Measurements from ENCODE around the gene AEBP2. TPM values are rescaled to one million over a fixed set of nuclear protein-coding genes. Genes with fewer than 3 reads are reported as not detected.
"Not testable (repeated sequence)": the region's sequence is repeated elsewhere in the genome, so short reads cannot be mapped to it uniquely, and the experiment has no call there.

AEBP2 gene
- total and polyA plus RNA-seq, 7 donors = 7.8 to 52.8 (median 28.4) TPM

DNA sequence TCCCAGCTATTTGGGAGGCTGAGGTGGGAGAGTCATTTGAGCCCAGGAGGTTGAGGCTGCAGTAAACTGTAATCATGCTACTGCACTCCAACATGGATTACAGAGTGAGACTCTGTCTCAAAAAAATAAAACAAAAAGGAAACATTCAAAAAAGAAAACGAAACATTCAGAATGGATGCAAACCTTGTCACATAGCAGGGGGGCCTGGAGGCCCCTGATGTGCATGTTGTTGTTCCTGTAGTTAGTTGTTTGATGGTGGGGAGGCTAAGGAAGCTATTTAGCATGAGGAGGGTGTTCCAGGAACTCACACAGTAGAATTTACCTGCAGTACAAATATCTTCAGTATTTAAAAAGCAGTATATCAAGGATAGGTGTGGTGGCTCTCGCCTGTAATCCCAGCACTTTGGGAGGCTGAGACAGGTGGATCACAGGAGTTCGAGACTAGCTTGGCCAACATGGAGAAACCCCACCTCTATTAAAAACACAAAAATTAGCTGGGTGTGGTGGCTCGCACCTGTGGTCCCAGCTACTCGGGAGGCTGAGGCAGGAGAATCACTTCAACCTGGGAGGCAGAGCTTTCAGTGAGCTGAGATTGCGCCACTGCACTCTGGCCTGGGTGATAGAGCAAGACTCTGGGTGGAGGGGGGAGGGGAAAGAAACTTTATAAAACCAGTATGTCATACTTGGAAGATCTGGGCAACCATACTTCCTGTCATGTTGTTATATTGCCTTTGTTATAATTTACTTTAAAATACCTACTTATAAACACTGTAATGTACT, 17.6 kb upstream of the AEBP2 start:
- DNase-seq = no peak
- Histone ChIP-seq H3K4me3 (no peak overlapping the region), H3K4me1 (no peaks in the 10 kb centered on the region), H3K27ac (no peak overlapping the region), H3K36me3 (no peaks in the 10 kb centered on the region), H3K27me3 (no peaks in the 10 kb centered on the region), H3K9me3 (no peaks in the 10 kb centered on the region)
- TF ChIP-seq EP300 (IDR thresholded peaks at IDR 0.05) (no peak), POLR2AphosphoS5 (IDR thresholded peaks at IDR 0.05) (no peak)
- 77 to 81% methylated on average over 6 of the region's 6 CpGs for WGBS, 2 donors
- intact Hi-C loops (cut with DNase I) = no loop called here

GRCh38 chr12:19423166-19423930, 15.9 kb upstream of the AEBP2 start:
- no peak for DNase-seq
- H3K27ac ChIP-seq = no peak overlapping the region
- intact Hi-C loops (cut with DNase I) = no loop called here
- no peaks in the 10 kb centered on the region for H3K4me1 ChIP-seq
- 91 to 94% methylated on average over 12 of the region's 12 CpGs for WGBS, 2 donors
- no peaks in the 10 kb centered on the region for H3K9me3 ChIP-seq
- no peaks in the 10 kb centered on the region for H3K36me3 ChIP-seq
- H3K27me3 ChIP-seq = no peaks in the 10 kb centered on the region
- H3K4me3 ChIP-seq = no peak overlapping the region
- no peak for TF ChIP-seq POLR2A (IDR thresholded peaks at IDR 0.05)
- no peak for TF ChIP-seq EP300 (IDR thresholded peaks at IDR 0.05)
- no peak for TF ChIP-seq CTCF (IDR thresholded peaks at IDR 0.05)
- no peak for TF ChIP-seq POLR2AphosphoS5 (IDR thresholded peaks at IDR 0.05)

DNA sequence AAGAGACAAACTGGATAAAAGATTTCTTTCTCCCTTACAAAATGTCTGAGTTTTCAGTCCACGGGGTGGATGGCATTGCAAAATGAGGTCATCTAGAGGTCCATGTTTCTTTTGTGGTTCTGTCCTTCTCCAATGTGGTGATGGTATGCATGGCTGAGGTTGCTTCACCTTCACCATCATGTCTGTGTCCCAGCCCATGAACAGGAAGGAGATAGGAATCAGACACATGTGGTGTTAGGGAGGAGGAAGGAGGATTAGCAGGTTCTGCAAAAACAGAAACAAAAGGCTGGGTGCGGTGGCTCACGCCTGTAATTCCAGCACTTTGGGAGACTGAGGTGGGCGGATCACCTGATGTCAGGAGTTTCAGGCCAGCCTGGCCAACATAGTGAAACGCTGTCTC, 11.0 kb upstream of the AEBP2 start:
- Histone ChIP-seq H3K36me3 (no peaks in the 10 kb centered on the region), H3K27me3 (no peaks in the 10 kb centered on the region), H3K4me1 (no peaks in the 10 kb centered on the region), H3K27ac (no peak overlapping the region), H3K9me3 (no peaks in the 10 kb centered on the region), H3K4me3 (no peak overlapping the region)
- WGBS, 2 donors = 65 to 81% methylated on average over 5 of the region's 5 CpGs
- DNase-seq = no peak
- intact Hi-C loops (cut with DNase I) = no loop called here
- no peak for TF ChIP-seq EP300 (IDR thresholded peaks at IDR 0.05)
- no peak for TF ChIP-seq CTCF (IDR thresholded peaks at IDR 0.05)
- TF ChIP-seq POLR2A (IDR thresholded peaks at IDR 0.05) = no peak
- TF ChIP-seq POLR2AphosphoS5 (IDR thresholded peaks at IDR 0.05) = no peak

DNA sequence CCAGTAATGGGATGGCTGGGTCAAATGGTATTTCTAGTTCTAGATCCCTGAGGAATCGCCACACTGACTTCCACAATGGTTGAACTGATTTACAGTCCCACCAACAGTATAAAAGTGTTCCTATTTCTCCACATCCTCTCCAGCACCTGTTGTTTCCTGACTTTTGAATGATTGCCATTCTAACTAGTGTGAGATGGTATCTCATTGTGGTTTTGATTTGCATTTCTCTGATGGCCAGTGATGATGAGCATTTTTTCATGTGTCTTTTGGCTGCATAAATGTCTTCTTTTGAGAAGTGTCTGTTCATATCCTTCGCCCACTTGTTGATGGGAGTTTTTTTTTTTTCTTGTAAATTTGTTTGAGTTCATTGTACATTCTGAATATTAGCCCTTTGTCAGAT, 9.8 kb upstream of the AEBP2 start:
- H3K9me3 ChIP-seq; H3K4me3 ChIP-seq; H3K36me3 ChIP-seq; H3K27me3 ChIP-seq; intact Hi-C loops (cut with DNase I); H3K4me1 ChIP-seq; H3K27ac ChIP-seq; DNase-seq: not testable (repeated sequence)
- WGBS, 2 donors = 90 to 99% methylated on average over 2 of the region's 2 CpGs

- Histone ChIP-seq H3K4me3 (no peak overlapping the region), H3K36me3 (no peaks in the 10 kb centered on the region), H3K4me1 (no peaks in the 10 kb centered on the region), H3K9me3 (no peaks in the 10 kb centered on the region), H3K27ac (no peak overlapping the region), H3K27me3 (no peaks in the 10 kb centered on the region)
- intact Hi-C loops (cut with DNase I) = no loop called here
- no peak for DNase-seq
- no peak for TF ChIP-seq POLR2AphosphoS5 (IDR thresholded peaks at IDR 0.05)
- TF ChIP-seq POLR2A (IDR thresholded peaks at IDR 0.05) = no peak
- TF ChIP-seq EP300 (IDR thresholded peaks at IDR 0.05) = no peak
- no peak for TF ChIP-seq CTCF (IDR thresholded peaks at IDR 0.05)
Measured at GRCh38 chr12:19430988-19431387, 8.3 kb upstream of the AEBP2 start.
